Stomach (tissue), 9 donors: Measurements from ENCODE around the gene KLK15. TPM values are rescaled to one million over a fixed set of nuclear protein-coding genes. Genes with fewer than 3 reads are reported as not detected.

Source experiments
- DNase-seq, 2 donors: peaks; one replicate each; pipeline versions ENCODE4 v3.0.0 to v3.0.0-alpha.2; 2013 to 2019
- H3K27ac ChIP-seq, 5 donors: fragments of 200-600 bp in 4 of 5; sonication (generic) in 4 of 5; one replicate each; pipeline ENCODE4 v1.5.1; 2013 to 2019; ENCODE audit warnings: mild to moderate bottlenecking in 1 of 5, moderate library complexity in 1 of 5
- H3K27me3 ChIP-seq, 3 donors: fragments of 200-600 bp; sonication (generic); one replicate each; pipeline ENCODE4 v1.5.1; 2017 to 2019; ENCODE audit warnings: mixed run types in 1 of 3
- H3K36me3 ChIP-seq, 4 donors: fragments of 200-600 bp; sonication (generic); 1 replicate in 3 of 4; 2 replicates in 1 of 4; pipeline ENCODE4 v1.5.1; 2016 to 2019
- H3K4me1 ChIP-seq, 4 donors: fragments of 200-600 bp; sonication (generic); one replicate each; pipeline ENCODE4 v1.5.1; 2016 to 2019
- H3K4me3 ChIP-seq, 4 donors: fragments of 200-600 bp; sonication (generic) in 3 of 4; one replicate each; pipeline ENCODE4 v1.5.1; 2016 to 2019; ENCODE audit warnings: mild to moderate bottlenecking in 1 of 4
- H3K9me3 ChIP-seq, 4 donors: fragments of 200-600 bp; sonication (generic); one replicate each; pipeline ENCODE4 v1.5.1; 2016 to 2019
- CTCF ChIP-seq, 7 experiments: fragments of 450-650 bp in 4 of 7; fragments of 200-600 bp in 3 of 7; sonication (generic) in 3 of 7; IDR thresholded peaks; one replicate each; pipeline ENCODE4 v1.5.1; 2016 to 2019; ENCODE audit warnings: antibody characterized with exemption in 7 of 7, control low read depth in 2 of 7, mild to moderate bottlenecking in 1 of 7
- EP300 ChIP-seq: sonication (generic); formaldehyde crosslinking; IDR thresholded peaks from one replicate; pipeline ENCODE4 v1.6.1; 2017; ENCODE audit warnings: antibody characterized with exemption
- POLR2A ChIP-seq, 4 donors: fragments of 450-650 bp; IDR thresholded peaks; one replicate each; pipeline ENCODE4 v1.6.1; 2016; ENCODE audit warnings: antibody characterized with exemption in 4 of 4, control low read depth in 2 of 4, mild to moderate bottlenecking in 1 of 4, moderate library complexity in 1 of 4
- POLR2AphosphoS5 ChIP-seq, 3 donors: sonication (generic); formaldehyde crosslinking; IDR thresholded peaks; one replicate each; pipeline ENCODE4 v1.6.1; 2016; ENCODE audit warnings: antibody characterized with exemption in 3 of 3
- WGBS, 5 donors: extraction: QIAGEN DNeasy Blood & Tissue Kit in 3 of 5; methylation state at CpG; one replicate each; pipeline versions ENCODE4 v1.1.5 to v1.1.7; 2013 to 2018; 5-methylcytosine and 5-hydroxymethylcytosine counted together
- intact Hi-C: fragments of 100-400 bp; cut with DNase I; formaldehyde crosslinking; loops from one replicate; pipeline ENCODE4 v1.15.1; 2023; ENCODE audit warnings: low total_unique reads
- polyA plus RNA-seq, 3 donors: library from polyadenylated mRNA; stranded (reverse); fragments of 200-250 nt; gene quantifications; one replicate each; pipeline ENCODE4 v1.2.3, GENCODE V29; 2013
- total RNA-seq, 5 donors: library from RNA; depleted of rRNA; stranded (reverse); fragments of >200 nt; gene quantifications; one replicate each; pipeline versions ENCODE4 v1.1.0 to v1.2.3, GENCODE V29; 2014 to 2016
- donor health status: healthy with polysubstance abuse.
- donor health status: Bipolar disorder and iron deficiency.
- donor health status: healthy.

The KLK15 gene
- total and polyA plus RNA-seq, 8 donors: not detected

GRCh38 chr19:50873056-50873455 is 39.7 kb upstream of the KLK15 start, which contains the start of gene KLK2:
Gene KLK2, plus strand, starts transcription at chr19:50873439. Its CDS starts 35 bp downstream, at chr19:50873474.
- H3K4me3 ChIP-seq: no peak within 1 kb of the TSS
- 64 to 79% (median 69%) methylated on average over 3 of the region's 3 CpGs for WGBS, 5 donors
- DNase-seq: no peak
- no peaks in the 10 kb centered on the region for H3K4me1 ChIP-seq
- H3K27me3 ChIP-seq: peaks cover 0 to 87% (median 26%) of the 10 kb centered on the region in 3 donors
- intact Hi-C loops: no loop called here
- no peak within 1 kb of the TSS for H3K27ac ChIP-seq
- no peaks in the 10 kb centered on the region for H3K36me3 ChIP-seq
- TF ChIP-seq POLR2AphosphoS5 (IDR thresholded peaks at IDR 0.05) (no peak), POLR2A (IDR thresholded peaks at IDR 0.05) (no peak), EP300 (no peak), CTCF (IDR thresholded peaks at IDR 0.05) (no peak)
- H3K9me3 ChIP-seq: no peaks in the 10 kb centered on the region

GRCh38 chr19:50870417-50871089 is 37.2 kb upstream of the KLK15 start:
- H3K36me3 ChIP-seq: no peaks in the 10 kb centered on the region
- intact Hi-C loops: no loop called here
- no peak overlapping the region for H3K4me3 ChIP-seq
- no peak for TF ChIP-seq POLR2AphosphoS5 (IDR thresholded peaks at IDR 0.05)
- TF ChIP-seq CTCF (IDR thresholded peaks at IDR 0.05): no peak
- H3K4me1 ChIP-seq: no peaks in the 10 kb centered on the region
- peaks cover 0 to 83% (median 28%) of the 10 kb centered on the region in 3 donors for H3K27me3 ChIP-seq
- no peaks in the 10 kb centered on the region for H3K9me3 ChIP-seq
- 48 to 67% (median 63%) methylated on average over 18 to 26 of the region's 26 CpGs for WGBS, 5 donors
- peak in 1 of 2 donors; percentile 23 for DNase-seq
- no peak overlapping the region for H3K27ac ChIP-seq

GRCh38 chr19:50869479-50869878 is 36.1 kb upstream of the KLK15 start:
- H3K27me3 ChIP-seq: peaks cover 0 to 75% (median 24%) of the 10 kb centered on the region in 3 donors
- no peaks in the 10 kb centered on the region for H3K4me1 ChIP-seq
- WGBS, 5 donors: 57 to 75% (median 66%) methylated on average over 4 of the region's 4 CpGs
- no peaks in the 10 kb centered on the region for H3K36me3 ChIP-seq
- DNase-seq: no peak
- no peak for TF ChIP-seq POLR2AphosphoS5 (IDR thresholded peaks at IDR 0.05)
- TF ChIP-seq CTCF (IDR thresholded peaks at IDR 0.05): no peak
- TF ChIP-seq POLR2A (IDR thresholded peaks at IDR 0.05): no peak
- no peak for TF ChIP-seq EP300
- H3K9me3 ChIP-seq: no peaks in the 10 kb centered on the region
- intact Hi-C loops: no loop called here
- no peak overlapping the region for H3K4me3 ChIP-seq
- no peak overlapping the region for H3K27ac ChIP-seq

GRCh38 chr19:50861496-50862286 is 28.3 kb upstream of the KLK15 start:
- TF ChIP-seq EP300 (no peak), POLR2A (IDR thresholded peaks at IDR 0.05) (no peak), CTCF (IDR thresholded peaks at IDR 0.05) (no peak), POLR2AphosphoS5 (IDR thresholded peaks at IDR 0.05) (no peak)
- H3K4me3 ChIP-seq: no peak overlapping the region
- DNase-seq: no peak
- H3K36me3 ChIP-seq: no peaks in the 10 kb centered on the region
- WGBS, 5 donors: 65 to 75% (median 70%) methylated on average over 7 of the region's 7 CpGs
- intact Hi-C loops: no loop called here
- no peak overlapping the region for H3K27ac ChIP-seq
- peaks cover 0 to 69% (median 16%) of the 10 kb centered on the region in 3 donors for H3K27me3 ChIP-seq
- H3K9me3 ChIP-seq: no peaks in the 10 kb centered on the region
- H3K4me1 ChIP-seq: no peaks in the 10 kb centered on the region
